WI38 (cell line): ENCODE measurements around the gene CAMP.

Source experiments
- H3K4me3 ChIP-seq: 2 replicates; pipeline ENCODE4 v1.5.1; 2011; ENCODE audit warnings: low read depth, mild to moderate bottlenecking, control low read depth, low read length
- TF ChIP-seq, protein P1 (sequence below): IDR thresholded peaks from 2 replicates; pipeline ENCODE4 v1.5.1; 2012; ENCODE audit warnings: low read depth, mild to moderate bottlenecking, control low read depth, low read length

Gene CAMP

DNA sequence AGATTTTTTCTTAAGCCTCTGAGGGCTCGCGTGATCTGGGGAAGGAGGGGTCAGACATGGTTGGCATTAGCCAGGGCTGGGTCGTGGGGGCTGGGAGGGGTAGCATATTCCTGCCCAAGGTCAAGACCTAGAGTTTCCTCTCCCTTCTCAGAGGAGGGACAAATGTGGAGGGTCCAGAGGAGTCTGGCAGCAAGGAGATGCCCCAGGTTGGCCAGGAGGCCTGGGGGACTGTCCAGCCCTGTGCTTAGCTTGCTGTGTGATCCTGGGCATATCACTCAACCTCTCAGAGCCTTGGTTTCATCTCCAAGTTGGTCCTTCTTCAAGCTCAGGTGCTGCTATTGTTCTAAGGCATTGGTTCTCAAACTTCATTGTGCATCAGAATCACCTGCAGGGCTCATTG lies 9.1 kb upstream of the CAMP start:
- no peak overlapping the region for H3K4me3 ChIP-seq
- TF ChIP-seq, protein P1, sequence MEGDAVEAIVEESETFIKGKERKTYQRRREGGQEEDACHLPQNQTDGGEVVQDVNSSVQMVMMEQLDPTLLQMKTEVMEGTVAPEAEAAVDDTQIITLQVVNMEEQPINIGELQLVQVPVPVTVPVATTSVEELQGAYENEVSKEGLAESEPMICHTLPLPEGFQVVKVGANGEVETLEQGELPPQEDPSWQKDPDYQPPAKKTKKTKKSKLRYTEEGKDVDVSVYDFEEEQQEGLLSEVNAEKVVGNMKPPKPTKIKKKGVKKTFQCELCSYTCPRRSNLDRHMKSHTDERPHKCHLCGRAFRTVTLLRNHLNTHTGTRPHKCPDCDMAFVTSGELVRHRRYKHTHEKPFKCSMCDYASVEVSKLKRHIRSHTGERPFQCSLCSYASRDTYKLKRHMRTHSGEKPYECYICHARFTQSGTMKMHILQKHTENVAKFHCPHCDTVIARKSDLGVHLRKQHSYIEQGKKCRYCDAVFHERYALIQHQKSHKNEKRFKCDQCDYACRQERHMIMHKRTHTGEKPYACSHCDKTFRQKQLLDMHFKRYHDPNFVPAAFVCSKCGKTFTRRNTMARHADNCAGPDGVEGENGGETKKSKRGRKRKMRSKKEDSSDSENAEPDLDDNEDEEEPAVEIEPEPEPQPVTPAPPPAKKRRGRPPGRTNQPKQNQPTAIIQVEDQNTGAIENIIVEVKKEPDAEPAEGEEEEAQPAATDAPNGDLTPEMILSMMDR: no peak

DNA sequence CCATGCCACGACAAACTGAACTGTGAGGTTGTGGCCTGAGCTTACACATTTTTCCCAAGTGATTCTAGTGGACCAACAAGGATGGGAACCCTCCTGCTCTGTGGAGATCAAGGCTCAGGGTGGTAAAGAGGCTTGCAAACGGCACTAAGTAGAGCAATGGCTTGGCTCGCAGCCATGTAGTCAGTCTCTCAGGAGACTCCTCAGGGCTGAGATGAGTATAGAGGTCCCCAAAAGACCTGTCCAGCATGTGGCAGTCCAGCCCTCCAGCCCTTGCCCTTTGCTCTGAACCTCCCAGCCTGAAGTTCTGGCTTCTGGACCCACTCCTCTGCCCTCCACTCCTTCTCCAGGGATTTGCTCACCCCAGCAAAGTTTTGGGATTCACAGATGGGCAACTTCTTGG lies 8.3 kb upstream of the CAMP start:
- TF ChIP-seq, protein P1: no peak

DNA sequence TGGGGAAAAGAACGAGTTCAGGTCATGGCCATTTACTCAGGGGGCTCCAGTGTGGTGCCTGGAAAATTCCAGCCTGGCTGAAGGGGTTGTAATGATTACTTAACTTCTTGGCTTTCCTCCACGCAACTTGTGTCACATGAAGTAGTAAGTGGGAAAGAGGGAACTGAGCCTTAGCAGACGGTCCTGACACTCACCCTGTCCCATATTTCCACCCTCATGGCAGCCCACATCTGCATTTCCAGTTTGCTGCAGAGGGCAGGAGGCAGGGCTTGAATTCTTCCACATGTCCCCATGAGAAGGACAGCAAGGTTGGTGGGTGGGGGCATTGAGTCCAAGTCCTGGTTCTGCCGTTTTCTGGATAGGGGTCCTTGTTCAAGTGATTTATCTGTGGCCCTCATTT lies 7.8 kb upstream of the CAMP start:
- no peak overlapping the region for H3K4me3 ChIP-seq
- TF ChIP-seq, protein P1: no peak

More for the DNA sequence above, 8.3 kb upstream of the CAMP start:
- H3K4me3 ChIP-seq: no peak overlapping the region

DNA sequence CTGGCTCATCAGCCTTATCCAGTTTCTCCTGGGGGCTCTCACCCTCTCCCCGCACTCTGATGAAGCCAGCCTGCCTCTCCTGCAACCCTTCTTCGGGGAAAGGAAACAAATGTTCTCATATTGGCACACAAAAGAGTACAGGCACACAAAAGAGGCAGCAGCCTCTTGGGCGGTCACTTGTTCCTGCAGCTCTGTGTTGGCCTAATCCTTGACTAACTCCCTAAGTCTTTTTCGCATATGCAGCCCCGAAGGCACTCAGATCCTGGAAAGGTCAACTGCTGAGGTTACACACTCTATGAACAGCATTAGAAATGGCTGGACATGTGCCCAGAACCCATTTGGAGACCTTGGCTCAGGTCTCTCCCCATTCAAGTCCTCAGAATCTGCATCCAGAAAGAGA lies 7.4 kb upstream of the CAMP start:
- TF ChIP-seq, protein P1: no peak
- H3K4me3 ChIP-seq: no peak overlapping the region

DNA sequence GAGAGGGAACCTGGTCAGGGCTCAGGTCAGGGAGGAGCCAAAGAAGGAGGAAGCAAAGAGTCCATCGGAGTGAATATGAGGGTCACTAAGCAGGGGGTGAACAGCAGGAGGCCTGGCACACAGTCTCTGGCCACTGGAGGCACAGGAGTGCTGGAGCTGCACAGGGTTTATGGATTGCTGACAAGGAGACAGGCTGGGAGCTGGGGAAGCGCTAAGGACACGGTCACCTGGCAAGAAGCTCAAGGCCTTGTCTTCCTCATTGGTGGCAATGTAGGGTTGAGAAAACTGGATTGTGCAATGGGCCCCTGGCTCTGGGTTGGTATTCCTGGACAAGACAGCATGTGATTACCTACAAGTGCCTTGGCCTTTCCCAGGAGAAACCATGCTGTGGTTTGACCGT lies 5.8 kb upstream of the CAMP start:
- no peak overlapping the region for H3K4me3 ChIP-seq
- TF ChIP-seq, protein P1: no peak

DNA sequence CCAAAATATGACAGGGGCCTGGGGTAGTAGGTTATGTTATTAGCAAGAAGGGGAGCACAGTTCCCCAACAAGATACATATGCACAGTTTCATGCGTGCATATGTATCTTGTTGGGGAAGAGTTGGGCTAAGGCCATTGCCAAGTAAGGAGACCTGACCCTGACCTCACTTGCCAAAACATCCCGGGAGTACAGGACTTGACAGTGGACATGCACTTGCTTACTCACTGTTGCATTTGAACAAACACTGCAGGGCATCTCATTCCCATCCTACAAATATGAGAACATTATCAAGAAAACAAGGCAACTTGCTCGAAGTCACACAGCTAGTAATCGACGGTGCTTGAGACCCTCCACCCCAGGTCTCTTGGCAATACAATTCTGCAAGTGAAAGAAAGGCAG lies 4.8 kb upstream of the CAMP start:
- no peak overlapping the region for H3K4me3 ChIP-seq

DNA sequence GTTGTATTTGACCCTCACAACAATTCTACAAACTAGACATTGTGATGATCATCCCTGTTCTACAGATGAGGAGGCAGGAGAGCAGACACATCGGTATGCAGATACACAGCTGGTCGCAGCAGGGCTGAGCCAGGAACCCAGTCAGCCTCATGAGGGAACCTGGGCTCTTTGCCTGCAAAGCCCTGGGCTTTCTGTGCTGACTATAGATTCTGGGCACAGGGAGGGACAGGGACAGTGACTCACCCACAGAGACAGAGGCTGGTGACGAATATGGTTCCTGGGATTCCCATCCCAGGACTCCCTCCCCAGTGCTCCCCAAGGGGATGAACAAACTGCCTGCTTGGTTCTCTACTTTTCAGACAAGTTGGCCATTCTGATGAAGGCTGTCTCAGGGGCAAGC lies 3.8 kb upstream of the CAMP start:
- TF ChIP-seq, protein P1: no peak

More for the DNA sequence above, 4.8 kb upstream of the CAMP start:
- TF ChIP-seq, protein P1: no peak

More for the DNA sequence above, 3.8 kb upstream of the CAMP start:
- no peak overlapping the region for H3K4me3 ChIP-seq
